Tibial artery (tissue), 4 donors: Measurements from ENCODE around the gene RTCA.
"Not testable (repeated sequence)": the region's sequence is repeated elsewhere in the genome, so short reads cannot be mapped to it uniquely, and the experiment has no call there.

Experiments used
- DNase-seq, 2 donors: peaks; one replicate each; pipeline ENCODE4 v3.0.0-alpha.2; 2019
- H3K27ac ChIP-seq, 2 donors: fragments of 200-600 bp; sonication (generic) in 1 of 2; 1 replicate in 1 of 2; 2 replicates in 1 of 2; pipeline ENCODE4 v1.5.1; 2018 to 2019; ENCODE audit warnings: mild to moderate bottlenecking in 1 of 2
- H3K27me3 ChIP-seq, 2 donors: fragments of 200-600 bp; sonication (generic) in 1 of 2; one replicate each; pipeline versions ENCODE4 v1.5.1 to v1.6.0; 2016 to 2019
- H3K36me3 ChIP-seq, 3 donors: fragments of 200-600 bp; sonication (generic) in 2 of 3; one replicate each; pipeline ENCODE4 v1.5.1; 2016 to 2019; ENCODE audit warnings: mild to moderate bottlenecking in 2 of 3
- H3K4me1 ChIP-seq, 4 donors: fragments of 200-600 bp; sonication (generic) in 2 of 4; 1 replicate in 3 of 4; 2 replicates in 1 of 4; pipeline ENCODE4 v1.5.1; 2016 to 2019
- H3K4me3 ChIP-seq, 2 donors: fragments of 200-600 bp; sonication (generic) in 1 of 2; 1 replicate in 1 of 2; 2 replicates in 1 of 2; pipeline ENCODE4 v1.5.1; 2018 to 2019; ENCODE audit warnings: mild to moderate bottlenecking in 2 of 2
- H3K9me3 ChIP-seq, 3 donors: fragments of 200-600 bp; sonication (generic) in 1 of 3; one replicate each; pipeline ENCODE4 v1.5.1; 2016 to 2019
- CTCF ChIP-seq, 2 experiments: fragments of 200-600 bp in 1 of 2; fragments of 450-650 bp in 1 of 2; IDR thresholded peaks; one replicate each; pipeline ENCODE4 v1.5.1; 2017 to 2019; ENCODE audit warnings: antibody characterized with exemption in 2 of 2, mild to moderate bottlenecking in 1 of 2, moderate library complexity in 1 of 2
- intact Hi-C: fragments of 100-400 bp; cut with DNase I; formaldehyde crosslinking; loops from one replicate; pipeline ENCODE4 v1.15.0; 2023; ENCODE audit warnings: low total_unique reads

Gene RTCA

DNA sequence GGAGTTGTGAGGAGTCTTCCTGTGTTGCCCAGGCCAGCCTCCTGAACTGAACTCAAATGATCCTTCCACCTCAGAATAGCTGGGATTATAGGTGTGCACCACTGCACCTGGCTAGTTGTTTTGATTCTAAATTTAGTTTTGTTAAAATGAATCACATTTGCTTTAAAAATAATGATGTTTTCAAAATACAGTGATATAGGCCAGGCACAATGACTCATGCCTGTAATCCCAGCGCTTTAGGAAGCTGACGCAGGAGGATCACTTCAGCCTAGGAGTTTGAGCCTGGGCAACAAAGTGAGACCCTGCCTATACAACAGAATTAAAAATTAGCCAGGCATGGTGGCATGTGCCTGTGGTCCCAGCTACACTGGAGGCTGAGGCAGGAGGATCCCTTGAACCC is 24.3 kb downstream of the RTCA start:
- TF ChIP-seq CTCF (IDR thresholded peaks at IDR 0.05): no peak
- Histone ChIP-seq H3K4me3 (no peak overlapping the region), H3K27ac (no peak overlapping the region), H3K36me3 (peaks cover 61 to 74% (median 65%) of the 10 kb centered on the region in 3 donors), H3K9me3 (no peaks in the 10 kb centered on the region), H3K27me3 (no peaks in the 10 kb centered on the region), H3K4me1 (no peaks in the 10 kb centered on the region)
- intact Hi-C loops: no loop called here
- no peak for DNase-seq

GRCh38 chr1:100292711-100293110 is 26.7 kb downstream of the RTCA start:
- Histone ChIP-seq H3K36me3 (peaks cover 37 to 51% (median 41%) of the 10 kb centered on the region in 3 donors), H3K9me3 (no peaks in the 10 kb centered on the region), H3K4me3 (no peak overlapping the region), H3K4me1 (no peaks in the 10 kb centered on the region), H3K27me3 (no peaks in the 10 kb centered on the region), H3K27ac (no peak overlapping the region)
- no peak for DNase-seq
- intact Hi-C loops: no loop called here
- no peak for TF ChIP-seq CTCF (IDR thresholded peaks at IDR 0.05)

GRCh38 chr1:100296140-100296539 is 30.1 kb downstream of the RTCA start:
- peaks cover 15 to 18% (median 18%) of the 10 kb centered on the region in 3 donors for H3K36me3 ChIP-seq
- no peaks in the 10 kb centered on the region for H3K9me3 ChIP-seq
- no peaks in the 10 kb centered on the region for H3K27me3 ChIP-seq
- no peak overlapping the region for H3K4me3 ChIP-seq
- intact Hi-C loops: no loop called here
- H3K4me1 ChIP-seq: no peaks in the 10 kb centered on the region
- no peak for DNase-seq
- no peak for TF ChIP-seq CTCF (IDR thresholded peaks at IDR 0.05)
- no peak overlapping the region for H3K27ac ChIP-seq

DNA sequence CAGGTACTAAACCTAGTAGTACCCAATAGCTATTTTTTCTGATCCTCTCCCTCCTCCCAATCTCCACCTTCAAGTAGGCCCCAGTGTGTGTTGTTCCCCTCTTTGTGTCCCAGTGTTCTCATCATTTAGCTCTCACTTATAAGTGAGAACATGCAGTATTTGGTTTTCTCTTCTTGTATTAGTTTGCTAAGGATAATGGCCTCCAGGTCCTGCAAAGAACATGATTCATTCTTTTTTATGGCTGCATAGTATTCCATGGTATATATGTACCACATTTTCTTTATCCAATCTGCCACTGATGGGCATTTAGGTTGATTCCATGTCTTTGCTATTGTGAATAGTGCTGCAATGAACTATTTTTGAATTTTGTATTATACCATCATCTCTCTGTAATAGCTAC is 31.0 kb downstream of the RTCA start:
- DNase-seq, H3K9me3 ChIP-seq, H3K4me1 ChIP-seq, H3K4me3 ChIP-seq, H3K36me3 ChIP-seq, intact Hi-C loops, H3K27ac ChIP-seq, H3K27me3 ChIP-seq: not testable (repeated sequence)

DNA sequence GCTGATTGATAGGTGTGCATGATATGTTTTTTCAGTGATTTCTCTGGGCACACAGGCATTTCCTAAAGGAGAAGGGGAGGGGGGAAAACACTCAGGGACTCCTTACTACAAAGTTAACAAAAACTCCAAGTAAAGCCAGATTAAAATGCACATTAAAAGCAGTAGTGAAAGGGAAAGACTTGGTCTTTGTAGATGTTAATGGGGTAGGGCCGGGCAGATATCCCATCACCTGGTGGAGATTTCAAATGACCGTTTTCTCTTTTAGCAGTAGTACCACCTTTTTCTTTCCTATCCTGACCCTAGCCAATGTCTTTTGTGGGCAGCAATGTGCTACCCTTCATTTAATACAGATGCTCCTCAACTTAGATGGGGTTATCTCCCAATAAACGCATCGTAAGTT is 32.5 kb downstream of the RTCA start:
- H3K27ac ChIP-seq: no peak overlapping the region
- H3K4me3 ChIP-seq: no peak overlapping the region
- no peak for TF ChIP-seq CTCF (IDR thresholded peaks at IDR 0.05)
- H3K9me3 ChIP-seq: no peaks in the 10 kb centered on the region
- H3K27me3 ChIP-seq: no peaks in the 10 kb centered on the region
- intact Hi-C loops: no loop called here
- no peaks in the 10 kb centered on the region for H3K36me3 ChIP-seq
- no peaks in the 10 kb centered on the region for H3K4me1 ChIP-seq
- no peak for DNase-seq

DNA sequence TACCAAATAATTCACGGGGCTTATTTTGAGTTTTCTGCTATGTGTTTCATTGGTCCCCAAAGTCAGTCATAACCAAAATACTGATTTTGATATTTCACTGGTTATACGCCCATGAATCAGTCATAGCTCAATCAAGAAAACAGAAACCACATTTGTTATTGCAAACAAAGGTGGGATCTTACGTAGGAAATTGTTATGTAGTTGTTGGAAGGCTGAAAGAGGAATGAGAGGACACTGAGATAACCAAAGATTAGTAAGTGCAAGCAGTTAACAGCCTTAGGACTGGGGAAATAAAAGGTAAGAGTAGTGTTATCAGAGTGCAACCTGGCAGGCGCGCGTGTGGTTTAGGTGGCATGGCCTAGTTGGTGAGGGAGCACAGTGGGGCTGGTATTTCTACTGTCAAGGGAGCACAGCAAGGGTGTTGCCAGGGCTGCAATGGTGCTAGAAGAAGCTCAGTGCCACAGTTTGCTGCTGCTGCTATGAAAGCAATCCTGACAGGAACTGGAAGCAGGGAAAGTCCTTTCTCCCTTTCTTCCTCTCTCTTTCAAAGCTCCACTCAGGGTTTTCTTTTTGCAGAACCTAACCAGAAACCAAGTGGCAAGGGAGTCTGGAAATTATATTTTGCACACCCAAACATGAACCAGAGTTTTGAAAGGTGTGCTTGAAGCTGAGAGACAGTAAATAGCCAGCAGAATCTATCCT is 33.7 kb downstream of the RTCA start:
- DNase-seq: no peak
- intact Hi-C loops: no loop called here
- no peaks in the 10 kb centered on the region for H3K36me3 ChIP-seq
- H3K27me3 ChIP-seq: no peaks in the 10 kb centered on the region
- TF ChIP-seq CTCF (IDR thresholded peaks at IDR 0.05): no peak
- no peaks in the 10 kb centered on the region for H3K4me1 ChIP-seq
- no peak overlapping the region for H3K4me3 ChIP-seq
- H3K9me3 ChIP-seq: no peaks in the 10 kb centered on the region
- H3K27ac ChIP-seq: no peak overlapping the region
